Spleen (tissue), 11 donors: Measurements from ENCODE around the gene DTWD2. TPM values are rescaled to one million over a fixed set of nuclear protein-coding genes. Genes with fewer than 3 reads are reported as not detected.

ENCODE experiments used
- DNase-seq: peaks from one replicate; pipeline ENCODE4 v3.0.0-alpha.2; 2020
- H3K27ac ChIP-seq, 8 donors: fragments of 200-600 bp; sonication (generic) in 7 of 8; 1 replicate in 4 of 8; 2 replicates in 4 of 8; pipeline versions ENCODE4 v1.5.0 to v1.8.0; 2016 to 2021; ENCODE audit warnings: inconsistent platforms in 4 of 8, mild to moderate bottlenecking in 4 of 8, moderate library complexity in 1 of 8
- H3K27me3 ChIP-seq, 7 donors: fragments of 200-600 bp; sonication (generic) in 6 of 7; replicated peaks in 1 of 7; 1 replicate in 4 of 7; 2 replicates in 3 of 7; pipeline versions ENCODE4 v1.5.0 to v1.8.0; 2016 to 2021; ENCODE audit warnings: inconsistent platforms in 3 of 7, mild to moderate bottlenecking in 1 of 7
- H3K36me3 ChIP-seq, 6 donors: fragments of 200-600 bp; sonication (generic) in 5 of 6; 1 replicate in 4 of 6; 2 replicates in 2 of 6; pipeline versions ENCODE4 v1.5.0 to v1.8.0; 2016 to 2021; ENCODE audit warnings: inconsistent platforms in 2 of 6
- H3K4me1 ChIP-seq, 6 donors: fragments of 200-600 bp; sonication (generic) in 5 of 6; 1 replicate in 3 of 6; 2 replicates in 3 of 6; pipeline versions ENCODE4 v1.5.0 to v1.8.0; 2016 to 2021; ENCODE audit warnings: inconsistent platforms in 3 of 6
- H3K4me3 ChIP-seq, 8 donors: fragments of 200-600 bp; sonication (generic) in 7 of 8; 1 replicate in 4 of 8; 2 replicates in 4 of 8; pipeline versions ENCODE4 v1.5.0 to v1.8.0; 2016 to 2021; ENCODE audit warnings: inconsistent platforms in 4 of 8, mild to moderate bottlenecking in 4 of 8, moderate library complexity in 2 of 8
- H3K9me3 ChIP-seq, 8 donors: fragments of 200-600 bp; sonication (generic) in 7 of 8; 1 replicate in 4 of 8; 2 replicates in 4 of 8; pipeline versions ENCODE4 v1.5.0 to v1.8.0; 2016 to 2021; ENCODE audit warnings: inconsistent platforms in 4 of 8
- CTCF ChIP-seq, 11 experiments: fragments of 200-600 bp in 7 of 11; fragments of 450-650 bp in 4 of 11; sonication (generic) in 4 of 11; IDR thresholded peaks in 8 of 11; conservative IDR thresholded peaks in 3 of 11; 1 replicate in 7 of 11; 2 replicates in 4 of 11; pipeline versions ENCODE4 v1.4.0 to v1.8.0; 2016 to 2021; ENCODE audit warnings: antibody characterized with exemption in 11 of 11, inconsistent platforms in 4 of 11, mild to moderate bottlenecking in 1 of 11
- POLR2A ChIP-seq, 3 donors: fragments of 450-650 bp; IDR thresholded peaks; one replicate each; pipeline ENCODE4 v1.5.1; 2017; ENCODE audit warnings: antibody characterized with exemption in 3 of 3, mild to moderate bottlenecking in 1 of 3
- POLR2AphosphoS5 ChIP-seq, 3 donors: sonication (generic); formaldehyde crosslinking; IDR thresholded peaks; one replicate each; pipeline ENCODE4 v1.5.1; 2017; ENCODE audit warnings: antibody characterized with exemption in 3 of 3
- WGBS, 5 donors: extraction: QIAGEN DNeasy Blood & Tissue Kit in 3 of 5; methylation state at CpG; one replicate each; pipeline versions ENCODE4 v1.1.5 to v1.1.7; 2013 to 2018; 5-methylcytosine and 5-hydroxymethylcytosine counted together
- intact Hi-C: fragments of 100-400 bp; cut with DNase I; formaldehyde crosslinking; loops from one replicate; pipeline ENCODE4 v1.15.0; 2023; ENCODE audit warnings: low total_unique reads
- polyA plus RNA-seq, 3 donors: library from polyadenylated mRNA; stranded (reverse); fragments of 200-250 nt; gene quantifications; one replicate each; pipeline ENCODE4 v1.2.1, GENCODE V29; 2013
- total RNA-seq, 7 donors: library from RNA; depleted of rRNA in 3 of 7; stranded (reverse); fragments of >200 nt in 3 of 7; fragmentation: NEBNext Ultra II Directional in 4 of 7; extraction: Animal tissue kit (Norgen Biotek cat#: 25700) in 4 of 7; gene quantifications; one replicate each; pipeline versions ENCODE4 v1.1.0 to v1.2.1, GENCODE V29; 2016 to 2021
- donor health status: healthy with polysubstance abuse.
- donor health status: DM: no; HTN: no; CAD: no; lungs with moderate emphysema.
- donor health status: DM: no; HTN: no; CAD: no.
- donor health status: Bipolar disorder and iron deficiency.
- donor health status: healthy.
- donor health status: DM: no; HTN: no; CAD: no.
- donor health status: DM: yes; HTN: yes; CAD: no.

DTWD2 gene
- total and polyA plus RNA-seq, 10 donors = 1.2 to 25.5 (median 8.6) TPM

GRCh38 chr5:118989816-118990215 is 1.5 kb upstream of the DTWD2 start:
- TF ChIP-seq POLR2AphosphoS5 (IDR thresholded peaks at IDR 0.05) = no peak
- TF ChIP-seq CTCF (IDR thresholded peaks at IDR 0.05 in 8 of 11, conservative IDR thresholded peaks at IDR 0.05 in 3 of 11) = no peak
- TF ChIP-seq POLR2A (IDR thresholded peaks at IDR 0.05) = no peak

GRCh38 chr5:118988866-118989180 is 476 bp upstream of the DTWD2 start:
- Histone ChIP-seq H3K36me3 (no peaks in the 10 kb centered on the region), H3K4me1 (peaks cover 5 to 37% (median 16%) of the 10 kb centered on the region in 6 donors), H3K4me3 (peak overlapping the region; percentile 66 to 84 (median 78)), H3K27me3 (no peaks in the 10 kb centered on the region), H3K9me3 (peaks cover 0 to 10% (median 0%) of the 10 kb centered on the region in 8 donors), H3K27ac (peak overlapping the region; percentile 90 to 95 (median 94))
- WGBS, 5 donors = 30 to 56% (median 46%) methylated on average over 9 of the region's 9 CpGs
- TF ChIP-seq POLR2A (IDR thresholded peaks at IDR 0.05) (no peak), CTCF (IDR thresholded peaks at IDR 0.05 in 8 of 11, conservative IDR thresholded peaks at IDR 0.05 in 3 of 11) (no peak), POLR2AphosphoS5 (IDR thresholded peaks at IDR 0.05) (no peak)
- intact Hi-C loops = loop anchor here (10.0 kb wide), 2 partner anchors 276 to 426 kb away; no protein-coding TSS in a partner anchor
- no peak for DNase-seq

More at GRCh38 chr5:118989816-118990215, 1.5 kb upstream of the DTWD2 start:
- WGBS, 5 donors = 70 to 79% (median 75%) methylated on average over 6 of the region's 6 CpGs
- Histone ChIP-seq H3K4me3 (no peak overlapping the region), H3K4me1 (peaks cover 5 to 37% (median 16%) of the 10 kb centered on the region in 6 donors), H3K27me3 (no peaks in the 10 kb centered on the region), H3K9me3 (peaks cover 0 to 10% (median 0%) of the 10 kb centered on the region in 8 donors), H3K36me3 (no peaks in the 10 kb centered on the region), H3K27ac (no peak overlapping the region)
- DNase-seq = no peak
- intact Hi-C loops = loop anchor here (10.0 kb wide), 2 partner anchors 275 to 425 kb away; no protein-coding TSS in a partner anchor

- TF ChIP-seq POLR2AphosphoS5 (IDR thresholded peaks at IDR 0.05) = no peak
- TF ChIP-seq POLR2A (IDR thresholded peaks at IDR 0.05) = no peak
- TF ChIP-seq CTCF (IDR thresholded peaks at IDR 0.05 in 8 of 11, conservative IDR thresholded peaks at IDR 0.05 in 3 of 11) = no peak
- H3K4me3 ChIP-seq = no peak overlapping the region
- no peaks in the 10 kb centered on the region for H3K9me3 ChIP-seq
- H3K27ac ChIP-seq = no peak overlapping the region
- DNase-seq = no peak
- H3K4me1 ChIP-seq = peaks cover 5 to 34% (median 16%) of the 10 kb centered on the region in 6 donors
- intact Hi-C loops = loop anchor here (10.0 kb wide), 2 partner anchors 280 to 430 kb away; no protein-coding TSS in a partner anchor
- no peaks in the 10 kb centered on the region for H3K27me3 ChIP-seq
- H3K36me3 ChIP-seq = peaks cover 0 to 10% (median 0%) of the 10 kb centered on the region in 6 donors
Observed at GRCh38 chr5:118984602-118985001, 3.7 kb downstream of the DTWD2 start.

GRCh38 chr5:118981783-118982182 is 6.6 kb downstream of the DTWD2 start:
- no peak for DNase-seq
- H3K9me3 ChIP-seq = peaks cover 0 to 14% (median 0%) of the 10 kb centered on the region in 8 donors
- H3K4me1 ChIP-seq = peaks cover 0 to 10% (median under 1%) of the 10 kb centered on the region in 6 donors
- peaks cover 0 to 11% (median 0%) of the 10 kb centered on the region in 6 donors for H3K36me3 ChIP-seq
- intact Hi-C loops = loop anchor here (10.0 kb wide), 2 partner anchors 283 to 433 kb away; no protein-coding TSS in a partner anchor
- H3K27ac ChIP-seq = no peak overlapping the region
- TF ChIP-seq POLR2AphosphoS5 (IDR thresholded peaks at IDR 0.05) (no peak), CTCF (IDR thresholded peaks at IDR 0.05 in 8 of 11, conservative IDR thresholded peaks at IDR 0.05 in 3 of 11) (no peak), POLR2A (IDR thresholded peaks at IDR 0.05) (no peak)
- H3K27me3 ChIP-seq = no peaks in the 10 kb centered on the region
- H3K4me3 ChIP-seq = no peak overlapping the region
